Measurements from ENCODE around the gene EDNRA. TPM values are rescaled to one million over a fixed set of nuclear protein-coding genes. Genes with fewer than 3 reads are reported as not detected.

Gene EDNRA
- total and polyA plus RNA-seq, 2 of the 8 experiments (the other 6 are each of a cell fraction or from before 2014, with no cell fraction given), result 1.7 to 3.3 TPM

- TF ChIP-seq CHD7 (IDR thresholded peaks at IDR 0.05; ENCODE audit: insufficient replicate concordance, low read length) (no peak), POLR2AphosphoS5 (IDR thresholded peaks at IDR 0.05; ENCODE audit: low read depth, low read length) (no peak), SP4 (IDR thresholded peaks at IDR 0.05; ENCODE audit: low read length) (no peak), RBBP5 (IDR thresholded peaks at IDR 0.05; ENCODE audit: borderline replicate concordance, low read depth, low read length) (no peak), SIRT6 (IDR thresholded peaks at IDR 0.05; ENCODE audit: low read length) (no peak), POU5F1 (IDR thresholded peaks at IDR 0.05; ENCODE audit: low read depth, low read length) (no peak), SP1 (IDR thresholded peaks at IDR 0.05; ENCODE audit: low read depth, low read length) (no peak), FOSL1 (IDR thresholded peaks at IDR 0.05; ENCODE audit: insufficient read depth, low read depth, low read length) (no peak), POLR2A (IDR thresholded peaks at IDR 0.05; ENCODE audit: control extremely low read depth in 1 of 2, low read depth in 2 of 2, low read length in 2 of 2) (no peak)
Observed at GRCh38 chr4:147539959-147540358, 59.1 kb downstream of the EDNRA start (continued).

All from H1 (cell line).